Measurements from ENCODE around the gene TLE7. TPM values are rescaled to one million over a fixed set of nuclear protein-coding genes. Genes with fewer than 3 reads are reported as not detected.
A peak's percentile ranks its signal among the peaks of the same experiment; 100 is the strongest.

The TLE7 gene
- total RNA-seq, 1 experiment from 2014 or later = not detected

- CTCF ChIA-PET = no interaction called here
- Histone ChIP-seq H3K27ac (no peak overlapping the region), H2AFZ (no peak overlapping the region), H3K9me2 (ENCODE audit: insufficient read depth) (no peaks in the 10 kb centered on the region), H3K9me3 (ENCODE audit: insufficient read depth, low read depth) (0 out of 2 replicates have a peak, but pooled peaks cover 4% of the 10 kb centered on the region), H3K36me3 (ENCODE audit: low read depth) (no peaks in the 10 kb centered on the region), H3K4me2 (no peak overlapping the region), H3F3A (ENCODE audit: insufficient read depth, low read depth) (no peaks in the 10 kb centered on the region; the same call in 1 of the 2 replicates), H3K27me3 (ENCODE audit: insufficient read depth, low read depth) (peaks cover 18% of the 10 kb centered on the region; the same call in 1 of the 2 replicates), H3K4me3 (no peak overlapping the region), H3K4me1 (replicated peaks; ENCODE audit: insufficient read depth) (no peaks in the 10 kb centered on the region), H3K79me2 (ENCODE audit: low read depth) (no peaks in the 10 kb centered on the region), H4K20me1 (ENCODE audit: insufficient read depth) (no peaks in the 10 kb centered on the region)
- intact Hi-C loops (cut with micrococcal nuclease; ENCODE audit: unreplicated experiment) = loop anchor here (5.0 kb wide), 1 partner anchor 837 kb away; no protein-coding TSS in a partner anchor
- POLR2A ChIA-PET (ENCODE audit: unreplicated experiment) = no interaction called here
- DNase-seq = no peak
- TF ChIP-seq, protein P1, sequence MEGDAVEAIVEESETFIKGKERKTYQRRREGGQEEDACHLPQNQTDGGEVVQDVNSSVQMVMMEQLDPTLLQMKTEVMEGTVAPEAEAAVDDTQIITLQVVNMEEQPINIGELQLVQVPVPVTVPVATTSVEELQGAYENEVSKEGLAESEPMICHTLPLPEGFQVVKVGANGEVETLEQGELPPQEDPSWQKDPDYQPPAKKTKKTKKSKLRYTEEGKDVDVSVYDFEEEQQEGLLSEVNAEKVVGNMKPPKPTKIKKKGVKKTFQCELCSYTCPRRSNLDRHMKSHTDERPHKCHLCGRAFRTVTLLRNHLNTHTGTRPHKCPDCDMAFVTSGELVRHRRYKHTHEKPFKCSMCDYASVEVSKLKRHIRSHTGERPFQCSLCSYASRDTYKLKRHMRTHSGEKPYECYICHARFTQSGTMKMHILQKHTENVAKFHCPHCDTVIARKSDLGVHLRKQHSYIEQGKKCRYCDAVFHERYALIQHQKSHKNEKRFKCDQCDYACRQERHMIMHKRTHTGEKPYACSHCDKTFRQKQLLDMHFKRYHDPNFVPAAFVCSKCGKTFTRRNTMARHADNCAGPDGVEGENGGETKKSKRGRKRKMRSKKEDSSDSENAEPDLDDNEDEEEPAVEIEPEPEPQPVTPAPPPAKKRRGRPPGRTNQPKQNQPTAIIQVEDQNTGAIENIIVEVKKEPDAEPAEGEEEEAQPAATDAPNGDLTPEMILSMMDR (conservative IDR thresholded peaks at IDR 0.05) = no peak
- TF ChIP-seq EZH2 (IDR thresholded peaks at IDR 0.05; ENCODE audit: low read depth) = no peak
- BruUV-seq (replicated peaks) = no TSS peak
Measured at GRCh38 chr16:71423865-71424264, 18.0 kb downstream of the TLE7 start.

GRCh38 chr16:71423016-71423415 lies 18.8 kb downstream of the TLE7 start:
- ChIA-PET CTCF (no interaction called here), POLR2A (ENCODE audit: unreplicated experiment) (no interaction called here)
- Histone ChIP-seq H3K4me1 (replicated peaks; ENCODE audit: insufficient read depth) (no peaks in the 10 kb centered on the region), H3K79me2 (ENCODE audit: low read depth) (no peaks in the 10 kb centered on the region), H4K20me1 (ENCODE audit: insufficient read depth) (no peaks in the 10 kb centered on the region), H3K9me2 (ENCODE audit: insufficient read depth) (no peaks in the 10 kb centered on the region), H3K4me3 (no peak overlapping the region), H2AFZ (no peak overlapping the region), H3K36me3 (ENCODE audit: low read depth) (no peaks in the 10 kb centered on the region), H3K27ac (no peak overlapping the region), H3K4me2 (no peak overlapping the region), H3K27me3 (ENCODE audit: insufficient read depth, low read depth) (peaks cover 21% of the 10 kb centered on the region; the same call in 1 of the 2 replicates), H3F3A (ENCODE audit: insufficient read depth, low read depth) (no peaks in the 10 kb centered on the region), H3K9me3 (ENCODE audit: insufficient read depth, low read depth) (no peaks in the 10 kb centered on the region)
- BruUV-seq (replicated peaks) = no TSS peak
- TF ChIP-seq, protein P1 (conservative IDR thresholded peaks at IDR 0.05) = no peak
- no peak for TF ChIP-seq EZH2 (IDR thresholded peaks at IDR 0.05; ENCODE audit: low read depth)
- DNase-seq = no peak
- intact Hi-C loops (cut with micrococcal nuclease; ENCODE audit: unreplicated experiment) = loop anchor here (5.0 kb wide), 1 partner anchor 836 kb away; no protein-coding TSS in a partner anchor

DNA sequence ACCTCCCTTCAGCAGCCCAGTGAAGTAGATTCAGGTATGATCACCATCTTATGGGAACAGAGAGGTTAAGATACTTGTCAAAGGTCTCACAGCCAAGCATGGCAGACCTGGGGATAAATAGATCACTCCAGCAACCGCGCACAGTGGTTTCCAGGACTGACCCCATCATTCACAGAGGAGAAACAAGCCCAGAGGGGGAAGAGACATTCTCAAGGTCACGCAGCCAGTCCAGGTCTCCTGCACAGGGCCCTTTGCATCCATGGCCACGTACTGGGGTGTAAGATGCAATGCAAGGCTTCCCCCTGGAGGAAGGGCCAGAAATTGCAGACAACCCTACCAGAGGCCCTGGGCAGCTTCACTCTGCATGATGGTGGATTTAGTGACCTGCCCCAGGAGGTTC lies 19.9 kb downstream of the TLE7 start:
- BruUV-seq (replicated peaks) = no TSS peak
- CTCF ChIA-PET = no interaction called here
- intact Hi-C loops (cut with micrococcal nuclease; ENCODE audit: unreplicated experiment) = loop anchor here (5.0 kb wide), 1 partner anchor 835 kb away; no protein-coding TSS in a partner anchor

More for the DNA sequence above, 19.9 kb downstream of the TLE7 start:
- H2AFZ ChIP-seq = no peak overlapping the region
- H3K36me3 ChIP-seq (ENCODE audit: low read depth) = no peaks in the 10 kb centered on the region
- no peaks in the 10 kb centered on the region for H3K9me3 ChIP-seq (ENCODE audit: insufficient read depth, low read depth)
- H3K4me3 ChIP-seq = no peak overlapping the region
- no peaks in the 10 kb centered on the region for H3K79me2 ChIP-seq (ENCODE audit: low read depth)
- TF ChIP-seq EZH2 (IDR thresholded peaks at IDR 0.05; ENCODE audit: low read depth) = no peak
- TF ChIP-seq, protein P1 (conservative IDR thresholded peaks at IDR 0.05) = peak; percentile 66
- H3K27me3 ChIP-seq (ENCODE audit: insufficient read depth, low read depth) = peaks cover 24% of the 10 kb centered on the region; the same call in 1 of the 2 replicates
- H3K4me2 ChIP-seq = no peak overlapping the region
- no peaks in the 10 kb centered on the region for H4K20me1 ChIP-seq (ENCODE audit: insufficient read depth)
- no peaks in the 10 kb centered on the region for H3K9me2 ChIP-seq (ENCODE audit: insufficient read depth)
- peak in 1 of 2 experiments; percentile 32 for DNase-seq
- POLR2A ChIA-PET (ENCODE audit: unreplicated experiment) = interaction anchor here (0.7 kb wide), 1 partner anchor 732 kb away, joined by 3 read pairs; no protein-coding TSS in a partner anchor
- no peaks in the 10 kb centered on the region for H3F3A ChIP-seq (ENCODE audit: insufficient read depth, low read depth)
- no peaks in the 10 kb centered on the region for H3K4me1 ChIP-seq (replicated peaks; ENCODE audit: insufficient read depth)
- no peak overlapping the region for H3K27ac ChIP-seq
